ENCODE measurements around the gene DCDC2C. TPM values are rescaled to one million over a fixed set of nuclear protein-coding genes. Genes with fewer than 3 reads are reported as not detected.

DCDC2C gene
- polyA plus RNA-seq, 1 of the 3 experiments (the other 2 are of a cell fraction) = not detected

DNA sequence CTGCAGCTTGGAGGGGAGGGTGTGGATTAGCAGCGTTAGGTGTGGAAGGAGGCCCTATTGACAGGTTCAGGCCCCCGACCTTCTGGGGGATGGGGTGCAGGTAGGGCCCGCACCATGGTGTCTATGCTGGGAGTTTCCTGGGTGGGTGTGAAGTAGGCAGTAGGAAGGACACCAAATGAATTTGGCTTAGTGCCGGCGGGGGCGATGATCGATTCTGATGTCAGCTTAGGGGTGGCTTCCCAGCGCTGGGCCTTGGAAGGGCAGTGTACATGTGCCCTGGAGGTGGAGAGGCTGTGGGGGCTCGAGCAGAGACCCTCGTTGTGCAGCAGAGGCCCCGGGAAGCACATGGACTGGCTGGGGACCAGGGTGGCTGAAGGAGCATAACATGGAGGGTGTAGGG, 21.6 kb downstream of the DCDC2C start:
- TF ChIP-seq CHD2 (IDR thresholded peaks at IDR 0.05; ENCODE audit: low read length, partially characterized antibody) (no peak), RXRA (IDR thresholded peaks at IDR 0.05; ENCODE audit: borderline replicate concordance, low read depth) (no peak)
- ChIA-PET CTCF (interaction anchor here (4.1 kb wide), 1 partner anchor 55 kb away, joined by 31 read pairs; no protein-coding TSS in a partner anchor), POLR2A (no interaction called here)
- H3K27ac ChIP-seq (ENCODE audit: low read depth in 2 of 2, low read length in 1 of 2) = no peak overlapping the region
- no peak for DNase-seq
- H3K27me3 ChIP-seq (ENCODE audit: insufficient read depth) = no peaks in the 10 kb centered on the region
- no peaks in the 10 kb centered on the region for H4K20me1 ChIP-seq (ENCODE audit: insufficient read depth)
- H3K9me2 ChIP-seq = no peaks in the 10 kb centered on the region
- no peaks in the 10 kb centered on the region for H3K9me3 ChIP-seq
- no peak overlapping the region for H3K4me3 ChIP-seq (ENCODE audit: low read depth in 2 of 2, low read length in 1 of 2)
- H3F3A ChIP-seq (replicated peaks; ENCODE audit: insufficient read depth) = no peaks in the 10 kb centered on the region
- no peak overlapping the region for H3K4me2 ChIP-seq
- H3K9ac ChIP-seq = no peak overlapping the region
- peaks cover 0 to 3% of the 10 kb centered on the region in 2 experiments; a peak in 1 of 4 replicates for H3K4me1 ChIP-seq (ENCODE audit: control insufficient read depth in 1 of 2, insufficient read depth in 2 of 2, low read depth in 1 of 2, low read length in 1 of 2)
- no peaks in the 10 kb centered on the region for H3K79me2 ChIP-seq (ENCODE audit: insufficient read depth)
- no peak overlapping the region for H2AFZ ChIP-seq (ENCODE audit: low read depth)
- 44% methylated on average over 11 of the region's 11 CpGs for WGBS (ENCODE audit: low lambda C conversion rate)
- no peaks in the 10 kb centered on the region for H3K36me3 ChIP-seq (replicated peaks in 1 of 2; ENCODE audit: control insufficient read depth in 1 of 2, insufficient read depth in 2 of 2, low read length in 1 of 2)

DNA sequence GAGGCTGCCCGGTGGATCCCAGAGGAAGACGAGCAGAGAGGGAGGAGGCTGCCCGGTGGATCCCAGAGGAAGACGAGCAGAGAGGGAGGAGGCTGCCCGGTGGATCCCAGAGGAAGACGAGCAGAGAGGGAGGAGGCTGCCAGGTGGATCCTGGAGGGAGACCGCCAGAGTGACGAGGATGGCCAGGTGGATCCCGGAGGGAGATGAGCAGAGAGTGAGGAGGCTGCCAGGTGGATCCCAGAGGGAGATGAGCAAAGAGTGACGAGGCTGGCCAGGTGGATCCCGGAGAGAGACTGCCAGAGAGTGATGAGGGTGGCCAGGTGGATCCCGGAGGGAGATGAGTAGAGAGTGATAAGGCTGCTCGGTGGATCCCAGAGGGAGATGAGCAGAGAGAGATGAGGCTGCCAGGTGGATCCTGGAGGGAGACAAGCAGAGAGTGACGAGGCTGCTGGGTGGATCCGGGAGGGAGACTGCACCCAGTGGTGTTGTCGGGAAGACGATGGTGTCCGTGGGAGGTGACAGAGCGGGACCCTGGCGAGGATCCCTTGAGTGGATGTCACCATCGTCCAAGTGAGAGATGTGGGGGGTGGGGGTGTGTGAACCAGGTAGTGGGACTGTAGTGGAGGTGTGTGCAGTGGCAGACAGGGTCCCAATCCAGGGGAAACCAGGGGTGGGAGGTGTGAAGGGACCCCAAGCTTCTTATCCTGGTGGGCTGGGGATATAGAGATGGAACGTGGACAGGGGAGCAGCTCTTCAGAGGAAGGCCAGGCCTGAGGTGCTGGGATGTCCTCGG, 22.3 kb downstream of the DCDC2C start:
- H3K9me2 ChIP-seq = no peaks in the 10 kb centered on the region
- H2AFZ ChIP-seq (ENCODE audit: low read depth) = no peak overlapping the region
- H3K4me1 ChIP-seq (ENCODE audit: control insufficient read depth in 1 of 2, insufficient read depth in 2 of 2, low read depth in 1 of 2, low read length in 1 of 2) = peaks cover 0 to 4% of the 10 kb centered on the region in 2 experiments; a peak in 1 of 4 replicates
- no peaks in the 10 kb centered on the region for H3K27me3 ChIP-seq (ENCODE audit: insufficient read depth)
- H3K4me2 ChIP-seq = no peak overlapping the region
- DNase-seq = no peak
- no peaks in the 10 kb centered on the region for H4K20me1 ChIP-seq (ENCODE audit: insufficient read depth)
- H3K27ac ChIP-seq (ENCODE audit: low read depth in 2 of 2, low read length in 1 of 2) = no peak overlapping the region
- H3K9ac ChIP-seq = no peak overlapping the region
- no peaks in the 10 kb centered on the region for H3K79me2 ChIP-seq (ENCODE audit: insufficient read depth)
- ChIA-PET CTCF (interaction anchor here (4.1 to 6.2 kb wide), 5 partner anchors 12 to 101 kb away, joined by 31 to 218 read pairs (median 85); no protein-coding TSS in a partner anchor), POLR2A (no interaction called here)
- WGBS (ENCODE audit: low lambda C conversion rate) = 44% methylated on average over 22 of the region's 23 CpGs
- H3K9me3 ChIP-seq = no peaks in the 10 kb centered on the region
- no peaks in the 10 kb centered on the region for H3K36me3 ChIP-seq (replicated peaks in 1 of 2; ENCODE audit: control insufficient read depth in 1 of 2, insufficient read depth in 2 of 2, low read length in 1 of 2)
- no peak overlapping the region for H3K4me3 ChIP-seq (ENCODE audit: low read depth in 2 of 2, low read length in 1 of 2)
- H3F3A ChIP-seq (replicated peaks; ENCODE audit: insufficient read depth) = no peaks in the 10 kb centered on the region
- TF ChIP-seq FOXJ3 (CRISPR knock-in tag; IDR thresholded peaks at IDR 0.05) (no peak), TCF12 (IDR thresholded peaks at IDR 0.05) (no peak), RAD21 (IDR thresholded peaks at IDR 0.05; ENCODE audit: low read length) (no peak), EZH2phosphoT487 (IDR thresholded peaks at IDR 0.05; ENCODE audit: borderline replicate concordance, low read depth) (no peak), NRF1 (IDR thresholded peaks at IDR 0.05; ENCODE audit: low read depth, low read length) (no peak), RXRA (IDR thresholded peaks at IDR 0.05; ENCODE audit: borderline replicate concordance, low read depth) (no peak), RFX5 (IDR thresholded peaks at IDR 0.05; ENCODE audit: low read length) (no peak), RCOR1 (IDR thresholded peaks at IDR 0.05; ENCODE audit: low read length) (no peak), YY1 (IDR thresholded peaks at IDR 0.05; ENCODE audit: low read depth) (no peak), FOXM1 (IDR thresholded peaks at IDR 0.05; ENCODE audit: low read depth) (no peak), MEF2A (IDR thresholded peaks at IDR 0.05; ENCODE audit: borderline replicate concordance, low read depth) (no peak)
- TF ChIP-seq, protein P1, sequence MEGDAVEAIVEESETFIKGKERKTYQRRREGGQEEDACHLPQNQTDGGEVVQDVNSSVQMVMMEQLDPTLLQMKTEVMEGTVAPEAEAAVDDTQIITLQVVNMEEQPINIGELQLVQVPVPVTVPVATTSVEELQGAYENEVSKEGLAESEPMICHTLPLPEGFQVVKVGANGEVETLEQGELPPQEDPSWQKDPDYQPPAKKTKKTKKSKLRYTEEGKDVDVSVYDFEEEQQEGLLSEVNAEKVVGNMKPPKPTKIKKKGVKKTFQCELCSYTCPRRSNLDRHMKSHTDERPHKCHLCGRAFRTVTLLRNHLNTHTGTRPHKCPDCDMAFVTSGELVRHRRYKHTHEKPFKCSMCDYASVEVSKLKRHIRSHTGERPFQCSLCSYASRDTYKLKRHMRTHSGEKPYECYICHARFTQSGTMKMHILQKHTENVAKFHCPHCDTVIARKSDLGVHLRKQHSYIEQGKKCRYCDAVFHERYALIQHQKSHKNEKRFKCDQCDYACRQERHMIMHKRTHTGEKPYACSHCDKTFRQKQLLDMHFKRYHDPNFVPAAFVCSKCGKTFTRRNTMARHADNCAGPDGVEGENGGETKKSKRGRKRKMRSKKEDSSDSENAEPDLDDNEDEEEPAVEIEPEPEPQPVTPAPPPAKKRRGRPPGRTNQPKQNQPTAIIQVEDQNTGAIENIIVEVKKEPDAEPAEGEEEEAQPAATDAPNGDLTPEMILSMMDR (IDR thresholded peaks at IDR 0.05) = no peak
- TF ChIP-seq, protein P2, sequence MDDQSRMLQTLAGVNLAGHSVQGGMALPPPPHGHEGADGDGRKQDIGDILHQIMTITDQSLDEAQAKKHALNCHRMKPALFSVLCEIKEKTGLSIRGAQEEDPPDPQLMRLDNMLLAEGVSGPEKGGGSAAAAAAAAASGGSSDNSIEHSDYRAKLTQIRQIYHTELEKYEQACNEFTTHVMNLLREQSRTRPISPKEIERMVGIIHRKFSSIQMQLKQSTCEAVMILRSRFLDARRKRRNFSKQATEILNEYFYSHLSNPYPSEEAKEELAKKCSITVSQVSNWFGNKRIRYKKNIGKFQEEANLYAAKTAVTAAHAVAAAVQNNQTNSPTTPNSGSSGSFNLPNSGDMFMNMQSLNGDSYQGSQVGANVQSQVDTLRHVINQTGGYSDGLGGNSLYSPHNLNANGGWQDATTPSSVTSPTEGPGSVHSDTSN (IDR thresholded peaks at IDR 0.05) = no peak
- TF ChIP-seq, protein P3, sequence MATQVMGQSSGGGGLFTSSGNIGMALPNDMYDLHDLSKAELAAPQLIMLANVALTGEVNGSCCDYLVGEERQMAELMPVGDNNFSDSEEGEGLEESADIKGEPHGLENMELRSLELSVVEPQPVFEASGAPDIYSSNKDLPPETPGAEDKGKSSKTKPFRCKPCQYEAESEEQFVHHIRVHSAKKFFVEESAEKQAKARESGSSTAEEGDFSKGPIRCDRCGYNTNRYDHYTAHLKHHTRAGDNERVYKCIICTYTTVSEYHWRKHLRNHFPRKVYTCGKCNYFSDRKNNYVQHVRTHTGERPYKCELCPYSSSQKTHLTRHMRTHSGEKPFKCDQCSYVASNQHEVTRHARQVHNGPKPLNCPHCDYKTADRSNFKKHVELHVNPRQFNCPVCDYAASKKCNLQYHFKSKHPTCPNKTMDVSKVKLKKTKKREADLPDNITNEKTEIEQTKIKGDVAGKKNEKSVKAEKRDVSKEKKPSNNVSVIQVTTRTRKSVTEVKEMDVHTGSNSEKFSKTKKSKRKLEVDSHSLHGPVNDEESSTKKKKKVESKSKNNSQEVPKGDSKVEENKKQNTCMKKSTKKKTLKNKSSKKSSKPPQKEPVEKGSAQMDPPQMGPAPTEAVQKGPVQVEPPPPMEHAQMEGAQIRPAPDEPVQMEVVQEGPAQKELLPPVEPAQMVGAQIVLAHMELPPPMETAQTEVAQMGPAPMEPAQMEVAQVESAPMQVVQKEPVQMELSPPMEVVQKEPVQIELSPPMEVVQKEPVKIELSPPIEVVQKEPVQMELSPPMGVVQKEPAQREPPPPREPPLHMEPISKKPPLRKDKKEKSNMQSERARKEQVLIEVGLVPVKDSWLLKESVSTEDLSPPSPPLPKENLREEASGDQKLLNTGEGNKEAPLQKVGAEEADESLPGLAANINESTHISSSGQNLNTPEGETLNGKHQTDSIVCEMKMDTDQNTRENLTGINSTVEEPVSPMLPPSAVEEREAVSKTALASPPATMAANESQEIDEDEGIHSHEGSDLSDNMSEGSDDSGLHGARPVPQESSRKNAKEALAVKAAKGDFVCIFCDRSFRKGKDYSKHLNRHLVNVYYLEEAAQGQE (IDR thresholded peaks at IDR 0.05; ENCODE audit: low read depth, low read length) = no peak
- TF ChIP-seq, protein P4, sequence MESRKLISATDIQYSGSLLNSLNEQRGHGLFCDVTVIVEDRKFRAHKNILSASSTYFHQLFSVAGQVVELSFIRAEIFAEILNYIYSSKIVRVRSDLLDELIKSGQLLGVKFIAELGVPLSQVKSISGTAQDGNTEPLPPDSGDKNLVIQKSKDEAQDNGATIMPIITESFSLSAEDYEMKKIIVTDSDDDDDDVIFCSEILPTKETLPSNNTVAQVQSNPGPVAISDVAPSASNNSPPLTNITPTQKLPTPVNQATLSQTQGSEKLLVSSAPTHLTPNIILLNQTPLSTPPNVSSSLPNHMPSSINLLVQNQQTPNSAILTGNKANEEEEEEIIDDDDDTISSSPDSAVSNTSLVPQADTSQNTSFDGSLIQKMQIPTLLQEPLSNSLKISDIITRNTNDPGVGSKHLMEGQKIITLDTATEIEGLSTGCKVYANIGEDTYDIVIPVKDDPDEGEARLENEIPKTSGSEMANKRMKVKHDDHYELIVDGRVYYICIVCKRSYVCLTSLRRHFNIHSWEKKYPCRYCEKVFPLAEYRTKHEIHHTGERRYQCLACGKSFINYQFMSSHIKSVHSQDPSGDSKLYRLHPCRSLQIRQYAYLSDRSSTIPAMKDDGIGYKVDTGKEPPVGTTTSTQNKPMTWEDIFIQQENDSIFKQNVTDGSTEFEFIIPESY (IDR thresholded peaks at IDR 0.05; ENCODE audit: borderline replicate concordance, low read depth) = no peak
- TF ChIP-seq, protein P5, sequence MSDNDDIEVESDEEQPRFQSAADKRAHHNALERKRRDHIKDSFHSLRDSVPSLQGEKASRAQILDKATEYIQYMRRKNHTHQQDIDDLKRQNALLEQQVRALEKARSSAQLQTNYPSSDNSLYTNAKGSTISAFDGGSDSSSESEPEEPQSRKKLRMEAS (IDR thresholded peaks at IDR 0.05; ENCODE audit: low read depth) = no peak
